GM19455 (cell line): ENCODE results near the gene PCSK1.

Experiments used
- ATAC-seq: cut with Tn5 transposase; IDR thresholded peaks from one replicate; pipeline ENCODE4 v1.9.1; 2021; ENCODE audit not compliant: unreplicated experiment

The PCSK1 gene

DNA sequence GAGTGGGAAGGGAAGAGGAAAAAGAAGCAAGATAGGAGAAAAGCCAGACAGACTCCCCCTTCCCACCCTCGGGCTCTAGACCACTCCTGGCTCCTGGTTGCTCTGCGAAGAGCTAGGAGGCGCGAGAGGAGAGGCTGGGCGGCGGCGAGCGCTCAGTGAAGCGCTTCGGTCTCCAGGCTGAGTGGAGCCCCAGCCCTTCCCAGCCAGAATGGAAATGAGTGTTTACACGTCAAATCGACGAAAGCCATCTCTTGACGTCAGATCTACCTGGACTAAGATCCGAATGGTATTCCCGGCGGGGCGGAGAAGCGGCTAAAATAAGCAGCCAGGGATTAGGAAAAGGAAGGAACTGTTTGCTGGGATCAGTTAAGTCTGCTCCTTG lies at the start of gene PCSK1:
PCSK1 (minus strand) TSS at position 183 of the 382 bp plus-strand sequence. CDS start 206 bp downstream, outside the sequence.
- no peak for ATAC-seq

DNA sequence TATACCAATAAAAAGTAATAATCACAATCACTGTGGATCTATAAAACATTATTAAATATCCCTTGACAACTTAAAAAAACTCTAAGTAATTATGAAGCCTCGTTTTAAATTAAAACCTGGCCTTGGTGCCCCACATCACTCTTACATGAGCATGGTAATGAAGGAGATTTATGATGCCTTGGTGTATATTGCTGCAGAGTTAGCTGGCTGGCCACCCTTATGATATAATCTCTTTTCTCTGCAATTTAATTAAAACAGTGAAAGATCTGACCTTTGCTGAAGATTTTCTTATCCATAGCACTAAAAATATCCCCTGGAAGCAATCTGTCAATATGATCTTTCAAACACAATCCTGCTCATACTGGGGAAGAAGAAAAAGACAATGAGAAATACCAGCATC lies 48.8 kb upstream of the PCSK1 start:
- ATAC-seq: no peak

DNA sequence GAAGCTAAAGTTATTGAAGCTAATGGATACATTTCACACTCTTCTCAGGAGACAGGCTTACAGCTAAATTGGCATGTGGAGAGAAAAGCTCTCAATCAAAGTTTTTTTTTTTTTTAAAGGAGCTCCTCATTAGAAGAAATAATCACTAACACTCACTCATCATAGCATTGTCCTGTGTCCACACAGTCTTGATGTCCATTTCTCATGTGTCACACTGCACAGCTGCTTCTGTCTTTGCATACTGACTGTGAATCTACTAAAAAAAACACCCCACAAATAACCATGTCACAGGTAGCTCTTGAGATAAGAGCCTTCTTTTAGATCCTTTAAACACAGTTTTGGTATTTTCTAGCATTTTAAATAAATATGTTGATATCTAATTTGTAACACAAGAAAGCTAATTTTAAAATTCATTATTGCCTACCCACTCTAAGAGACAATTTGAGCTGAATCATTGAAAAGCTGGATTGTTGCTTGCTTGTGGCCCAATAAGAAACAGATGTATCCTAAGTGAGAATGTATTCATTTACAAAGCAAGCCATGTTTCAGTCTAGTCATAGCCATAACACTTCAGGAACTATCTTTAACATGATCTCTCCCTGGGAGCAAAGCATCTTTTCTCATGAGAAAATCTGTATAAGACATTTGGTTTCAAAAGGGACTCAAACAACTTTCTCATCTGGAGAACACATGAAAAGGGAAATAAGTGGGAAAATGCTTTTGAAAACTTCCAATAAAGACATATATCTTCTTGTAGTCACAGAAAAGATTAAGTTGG lies 48.1 kb upstream of the PCSK1 start:
- ATAC-seq: no peak

DNA sequence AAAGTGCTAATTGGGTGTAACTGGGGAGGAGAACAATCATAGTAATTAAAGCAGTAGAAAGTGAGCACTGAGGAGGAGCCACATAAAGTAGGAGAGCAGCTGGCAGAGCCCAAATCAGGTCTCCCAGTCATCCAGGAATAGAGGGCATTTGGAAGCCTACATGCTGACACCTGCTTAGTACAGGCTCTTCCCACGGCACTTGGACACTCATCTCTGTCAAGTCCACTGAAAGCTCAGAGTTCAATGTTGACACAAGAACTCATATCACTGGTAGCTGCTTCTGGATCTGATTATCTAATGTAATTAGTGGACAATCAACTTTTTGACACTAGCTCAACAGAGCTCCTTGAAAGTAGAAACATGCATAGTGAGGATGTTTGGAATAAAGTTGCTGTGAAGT lies 45.9 kb upstream of the PCSK1 start:
- no peak for ATAC-seq

DNA sequence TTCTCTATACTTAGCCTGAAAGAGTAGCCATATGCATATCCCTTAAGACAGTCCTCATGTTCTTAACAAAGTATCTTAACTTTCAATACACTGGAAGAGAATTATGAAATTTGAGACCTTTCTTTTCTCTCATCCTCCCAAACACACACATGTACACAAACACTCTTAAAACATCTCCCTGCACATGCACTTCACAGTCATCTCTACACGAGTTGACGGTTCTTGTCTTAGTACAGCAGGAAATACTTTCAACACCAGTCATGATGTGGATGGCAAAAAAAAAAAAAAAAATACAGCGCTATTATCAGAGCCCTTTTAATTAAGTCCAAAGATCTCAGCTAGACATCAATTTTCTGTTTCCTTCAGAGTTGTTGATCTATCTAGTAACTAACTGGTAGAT lies 43.6 kb upstream of the PCSK1 start:
- no peak for ATAC-seq

DNA sequence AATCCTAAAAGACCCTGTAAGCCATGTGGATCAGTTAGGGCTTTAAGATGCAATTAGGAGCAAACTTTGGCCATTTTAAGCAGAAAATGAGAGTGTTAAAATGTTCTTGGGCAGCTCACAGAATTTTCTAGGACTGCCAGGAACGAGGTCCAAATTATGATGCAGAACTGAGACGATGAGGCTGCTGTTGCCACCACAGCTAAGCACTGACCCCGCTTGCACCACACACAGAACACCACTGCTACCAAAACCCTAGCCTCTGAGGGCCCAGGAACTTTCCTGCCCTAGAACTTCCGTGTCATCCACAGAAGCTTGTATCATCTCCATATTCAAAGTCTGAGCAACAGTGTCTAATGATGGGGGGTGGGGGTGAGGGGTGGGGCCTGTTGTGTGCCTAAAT lies 41.0 kb upstream of the PCSK1 start:
- no peak for ATAC-seq

DNA sequence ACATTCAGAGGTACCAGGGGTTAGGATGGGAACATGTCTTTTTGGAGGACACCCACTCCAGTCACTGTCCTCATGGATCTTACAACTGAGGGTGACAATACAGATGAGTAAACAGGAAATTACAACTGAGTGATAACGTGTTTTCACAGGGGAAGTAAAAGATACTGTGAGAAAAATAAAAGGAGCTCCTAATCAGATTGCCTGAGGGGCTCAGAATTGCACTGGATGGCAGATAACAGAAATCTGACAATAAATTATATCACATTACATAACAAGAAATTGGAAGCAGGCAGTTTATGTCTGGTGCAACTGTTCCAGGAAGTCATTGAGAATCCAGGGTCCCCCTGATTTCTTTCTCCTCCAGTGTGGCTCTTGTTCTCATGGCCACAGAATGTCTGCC lies 40.1 kb upstream of the PCSK1 start:
- no peak for ATAC-seq

DNA sequence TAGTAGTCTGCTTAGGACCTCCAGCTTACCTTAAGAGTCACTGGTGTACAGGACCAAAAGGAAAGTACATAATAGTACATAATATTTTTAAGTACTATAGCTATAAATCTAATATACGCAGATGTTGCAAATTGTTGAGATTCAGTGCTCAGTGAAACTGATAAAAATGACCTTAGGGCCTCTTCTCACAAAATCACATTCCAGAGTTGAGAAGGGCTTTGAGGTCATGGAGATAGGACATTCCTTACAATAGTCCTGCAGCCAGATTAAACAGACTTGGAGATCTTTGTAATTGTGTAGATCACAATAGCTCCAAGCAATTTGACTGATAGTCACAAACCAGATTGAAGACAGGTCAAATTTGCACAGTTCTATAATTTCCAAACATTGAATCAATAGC lies 37.7 kb upstream of the PCSK1 start:
- ATAC-seq: no peak

DNA sequence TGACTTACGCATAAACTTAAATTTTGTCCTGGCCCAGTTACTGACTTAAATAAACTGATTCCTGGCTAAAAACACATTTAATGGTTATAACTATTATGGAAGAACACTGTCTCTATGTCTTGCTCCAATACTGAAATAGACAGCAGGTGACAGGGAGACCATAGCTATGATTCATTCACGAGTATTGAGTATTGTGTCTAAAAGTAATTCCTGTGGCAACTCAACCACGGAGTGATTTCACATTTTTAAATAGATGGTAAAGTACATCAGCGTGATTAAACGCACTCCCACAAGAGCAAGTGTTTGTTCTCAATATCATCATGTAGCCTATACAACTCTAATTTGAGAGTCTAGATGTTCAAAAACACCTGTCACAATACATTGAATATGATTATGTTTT lies 35.9 kb upstream of the PCSK1 start:
- no peak for ATAC-seq

DNA sequence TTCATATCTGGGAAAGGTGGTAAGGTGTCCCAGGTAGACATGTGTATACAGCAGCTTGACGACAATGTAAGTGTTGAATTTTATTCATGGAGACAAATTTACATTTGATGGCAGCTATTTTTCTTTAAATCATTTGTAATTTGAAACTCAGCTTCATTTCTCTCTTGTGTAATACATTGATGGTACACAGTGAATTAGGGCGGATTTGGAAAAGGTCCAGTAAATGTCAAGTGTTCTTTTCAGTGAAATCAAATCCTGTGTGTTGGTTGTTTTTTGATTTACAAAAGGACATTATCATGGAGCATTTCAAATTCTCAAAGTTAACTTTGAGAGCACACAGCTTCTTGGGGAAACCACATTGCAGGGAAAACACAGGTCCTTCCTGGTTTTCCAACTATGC lies 30.0 kb upstream of the PCSK1 start:
- no peak for ATAC-seq

DNA sequence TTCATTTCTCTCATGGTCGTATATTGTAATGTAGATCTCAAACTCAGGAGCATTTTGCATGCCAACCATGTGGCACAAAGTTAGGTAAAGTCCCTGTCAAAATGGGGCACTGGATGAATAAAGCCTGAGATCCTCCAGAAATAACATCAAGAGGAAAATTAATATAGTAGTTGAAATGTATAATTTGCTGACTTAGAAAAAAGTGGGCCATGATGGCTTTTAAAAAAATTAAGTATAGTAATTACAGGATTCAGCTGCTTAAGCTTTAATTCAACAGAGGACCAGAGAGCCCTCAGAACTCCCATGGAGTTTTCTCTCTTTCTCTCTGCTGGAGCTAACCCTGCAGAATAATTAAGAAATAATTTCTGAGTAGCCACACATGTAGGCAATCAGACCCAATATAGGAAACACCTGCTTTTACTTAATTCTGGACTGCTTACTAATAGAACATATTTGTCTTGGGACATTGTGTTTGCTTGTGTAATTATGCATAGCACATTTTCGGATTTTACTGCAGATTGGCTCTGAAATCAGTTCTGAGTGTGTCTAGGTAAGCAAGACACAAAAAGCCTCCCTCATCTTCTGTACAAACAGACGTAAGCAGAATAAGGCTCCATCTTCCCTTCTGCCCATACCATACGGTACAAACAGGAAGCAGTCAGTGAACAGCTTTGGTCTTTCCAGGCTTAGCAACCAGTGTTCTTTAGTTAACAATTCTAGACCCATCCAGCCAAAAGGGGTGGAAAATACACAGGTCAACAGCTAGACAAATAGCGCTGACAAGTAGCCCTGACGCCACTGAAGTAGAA lies 26.5 kb upstream of the PCSK1 start:
- ATAC-seq: no peak

DNA sequence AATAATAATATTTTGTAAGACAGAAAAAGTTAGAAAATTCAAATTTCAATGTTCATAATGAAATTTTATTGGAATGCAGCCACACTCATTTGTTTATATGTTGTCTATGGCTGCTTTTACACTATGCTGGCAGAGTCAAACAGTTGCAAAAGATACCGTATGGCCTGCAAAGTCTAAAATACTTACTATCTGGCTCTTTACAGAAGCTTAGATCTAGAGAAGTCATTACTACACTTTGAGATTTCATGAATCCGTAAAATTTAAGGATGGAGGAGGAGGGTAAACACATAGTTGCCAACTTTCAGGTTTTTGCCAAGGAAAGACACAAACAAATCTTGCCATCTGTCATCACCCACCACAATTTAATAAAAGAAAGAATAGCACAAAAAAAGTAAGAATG lies 25.1 kb upstream of the PCSK1 start:
- no peak for ATAC-seq

DNA sequence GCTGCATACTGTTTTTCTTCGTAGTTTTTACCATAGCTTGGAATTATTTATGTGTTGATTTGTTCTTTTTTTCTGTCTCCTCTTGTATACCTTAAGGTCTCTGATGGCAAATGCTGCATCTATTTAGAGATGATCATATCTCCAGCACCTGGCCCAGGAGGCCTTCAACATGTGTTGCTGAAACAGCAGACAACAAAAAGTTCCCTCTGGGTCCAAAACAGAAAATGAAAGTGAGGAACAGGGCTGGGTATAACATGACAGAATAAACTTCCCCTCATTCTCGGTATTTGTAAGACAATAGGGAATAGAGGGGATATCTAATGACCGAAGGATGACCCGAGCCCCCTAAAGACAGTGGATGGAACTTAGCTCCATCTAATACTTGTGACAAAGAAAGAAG lies 22.7 kb upstream of the PCSK1 start:
- no peak for ATAC-seq

DNA sequence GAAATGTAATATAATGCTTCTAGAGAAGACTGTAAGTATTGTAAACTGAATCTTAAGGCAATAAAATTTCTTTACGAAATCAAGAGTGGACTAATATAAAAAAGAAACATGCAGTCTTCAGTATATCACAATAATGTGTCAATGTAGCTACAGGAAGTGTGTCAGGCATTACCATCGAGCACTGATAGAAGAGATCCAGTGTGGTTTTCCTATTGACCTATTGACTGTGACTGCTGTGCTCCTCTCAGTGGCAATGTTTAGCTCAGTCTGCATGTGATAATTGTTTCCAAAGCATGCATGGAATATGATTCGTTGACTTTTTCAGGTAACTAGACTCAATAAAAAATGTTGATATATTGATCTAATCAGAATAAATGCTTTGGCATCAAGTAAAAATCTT lies 20.3 kb upstream of the PCSK1 start:
- no peak for ATAC-seq

DNA sequence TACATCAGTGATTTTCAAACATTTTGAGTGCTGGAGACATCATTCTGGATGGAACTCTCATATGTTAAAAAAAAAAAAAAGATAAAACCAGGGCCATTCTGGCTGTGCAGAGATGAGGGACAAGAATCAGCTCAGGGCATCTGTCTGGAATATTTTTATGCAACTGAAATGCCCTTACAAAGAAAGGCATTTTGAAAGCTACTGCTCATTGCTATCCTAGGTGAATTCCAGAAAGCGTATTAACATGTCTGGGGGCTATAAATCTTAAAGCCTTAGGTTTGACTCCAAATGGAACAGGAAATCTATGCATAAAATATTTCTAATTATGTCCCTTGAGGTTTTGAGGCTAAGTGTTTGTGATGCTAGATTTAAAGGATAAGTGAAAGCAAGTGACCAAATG lies 14.9 kb upstream of the PCSK1 start:
- ATAC-seq: no peak

DNA sequence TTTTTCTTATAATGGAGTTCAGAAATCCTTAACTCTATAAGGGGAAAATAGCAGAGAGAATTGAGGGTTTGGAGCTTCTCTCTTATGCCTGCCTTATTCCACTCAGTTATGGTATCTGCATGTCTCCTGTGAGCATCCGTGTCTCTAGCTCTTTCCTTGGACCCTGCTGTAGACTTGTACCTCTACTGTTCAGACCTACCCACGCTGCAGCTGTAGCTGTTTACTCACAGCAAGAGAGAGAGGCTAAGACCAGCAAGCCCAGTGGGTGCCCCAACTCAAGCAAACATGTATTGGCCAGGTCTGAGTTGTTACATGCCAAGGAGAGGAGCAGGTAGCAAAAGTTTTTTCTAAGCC lies 7.1 kb upstream of the PCSK1 start:
- peak; percentile 30 for ATAC-seq

DNA sequence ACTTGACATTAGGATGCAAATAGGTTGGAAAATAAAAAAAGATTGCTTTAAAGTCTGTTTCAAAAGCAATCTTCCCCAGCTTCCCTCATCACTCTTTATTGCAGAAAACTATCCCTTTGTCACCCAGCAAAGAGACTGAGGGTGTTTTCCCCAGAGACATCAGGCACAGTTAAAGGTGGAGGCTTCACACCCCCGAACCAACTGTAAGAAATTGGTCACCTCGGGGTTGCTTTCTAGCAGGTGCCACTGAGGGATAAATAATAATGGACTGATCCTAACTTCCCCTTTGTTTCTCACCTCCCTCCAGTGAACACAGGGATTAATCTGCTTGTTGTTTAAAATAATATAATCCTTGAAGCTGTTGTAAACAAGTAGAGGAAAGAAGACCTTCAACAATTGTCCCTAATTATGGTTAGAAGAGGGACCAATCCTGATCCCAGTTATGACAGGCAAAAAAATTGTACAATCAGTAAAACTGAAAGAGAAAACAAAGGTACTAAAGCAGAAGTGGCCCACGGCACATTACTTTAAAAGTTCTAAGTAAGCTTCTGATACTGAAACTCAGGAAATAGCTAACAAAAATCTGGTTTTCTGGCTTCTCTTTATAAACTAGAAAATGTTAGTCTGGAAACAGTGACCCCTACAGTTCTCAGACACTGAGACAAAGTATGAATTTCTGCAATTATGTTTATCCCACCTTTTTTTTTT lies 6.6 kb upstream of the PCSK1 start:
- ATAC-seq: peak; percentile 96

DNA sequence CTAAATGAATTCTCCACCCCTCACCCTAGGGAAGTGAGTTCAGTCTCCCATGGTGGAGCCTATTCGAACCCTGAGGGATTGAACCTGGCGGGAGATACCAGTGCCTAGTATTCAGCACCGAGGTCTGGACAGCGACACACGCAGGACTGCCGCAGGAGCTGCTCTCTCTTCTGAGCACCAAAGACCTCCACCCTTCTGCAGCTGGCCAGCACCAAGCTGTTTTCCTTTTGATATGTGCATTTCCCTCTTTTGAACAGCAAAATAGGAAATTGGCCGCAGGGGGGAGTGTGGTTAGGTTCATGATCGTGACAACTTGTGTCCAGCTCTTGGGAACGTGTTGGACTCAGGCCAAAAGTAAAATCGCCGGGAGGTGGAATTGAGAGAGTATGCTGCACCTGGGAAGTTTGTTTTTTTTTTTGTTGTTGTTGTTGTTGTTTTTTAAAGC lies 1.2 kb upstream of the PCSK1 start:
- ATAC-seq: peak; percentile 74

DNA sequence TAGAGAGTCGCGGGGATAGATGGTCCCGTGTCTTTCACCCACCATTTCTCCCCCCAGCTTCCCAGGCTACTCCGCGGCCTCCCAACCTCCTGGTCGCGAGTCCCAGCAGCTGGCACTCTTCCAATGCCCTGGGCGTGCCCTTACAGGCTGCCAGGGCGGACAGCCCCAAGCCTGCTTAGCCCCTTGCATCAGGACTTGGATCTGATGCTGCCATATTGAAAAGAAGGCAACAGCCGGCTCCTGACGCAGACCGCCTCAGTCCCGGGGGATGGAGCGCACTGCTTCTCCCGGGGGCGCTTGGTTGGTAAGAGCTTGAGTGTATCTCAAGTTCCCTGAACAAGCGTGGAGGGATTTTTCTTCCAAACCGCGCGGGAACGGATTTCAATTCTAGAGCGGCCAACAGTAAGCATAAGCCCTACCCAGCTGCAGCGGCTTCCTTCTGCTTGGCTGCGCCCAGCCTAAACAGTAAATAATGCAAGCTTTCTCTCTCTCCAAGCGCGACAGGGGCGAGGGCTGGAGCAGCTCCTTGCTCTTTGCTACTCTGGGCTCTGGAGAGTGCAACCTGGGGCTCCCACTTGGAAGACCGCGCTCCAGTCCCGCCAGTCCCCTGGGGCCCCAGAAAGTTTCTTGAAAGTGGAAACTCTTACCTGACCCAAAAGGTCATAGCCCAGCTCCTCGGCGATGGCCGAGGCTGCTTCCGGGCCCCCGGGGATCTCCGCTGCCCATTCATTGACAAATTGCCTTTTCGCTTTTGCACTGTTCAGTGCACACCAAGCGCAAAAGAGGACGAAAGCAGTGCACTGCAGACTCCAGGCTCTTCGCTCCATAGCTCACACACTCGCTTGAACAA lies 607 bp downstream of the PCSK1 start:
- ATAC-seq: no peak

DNA sequence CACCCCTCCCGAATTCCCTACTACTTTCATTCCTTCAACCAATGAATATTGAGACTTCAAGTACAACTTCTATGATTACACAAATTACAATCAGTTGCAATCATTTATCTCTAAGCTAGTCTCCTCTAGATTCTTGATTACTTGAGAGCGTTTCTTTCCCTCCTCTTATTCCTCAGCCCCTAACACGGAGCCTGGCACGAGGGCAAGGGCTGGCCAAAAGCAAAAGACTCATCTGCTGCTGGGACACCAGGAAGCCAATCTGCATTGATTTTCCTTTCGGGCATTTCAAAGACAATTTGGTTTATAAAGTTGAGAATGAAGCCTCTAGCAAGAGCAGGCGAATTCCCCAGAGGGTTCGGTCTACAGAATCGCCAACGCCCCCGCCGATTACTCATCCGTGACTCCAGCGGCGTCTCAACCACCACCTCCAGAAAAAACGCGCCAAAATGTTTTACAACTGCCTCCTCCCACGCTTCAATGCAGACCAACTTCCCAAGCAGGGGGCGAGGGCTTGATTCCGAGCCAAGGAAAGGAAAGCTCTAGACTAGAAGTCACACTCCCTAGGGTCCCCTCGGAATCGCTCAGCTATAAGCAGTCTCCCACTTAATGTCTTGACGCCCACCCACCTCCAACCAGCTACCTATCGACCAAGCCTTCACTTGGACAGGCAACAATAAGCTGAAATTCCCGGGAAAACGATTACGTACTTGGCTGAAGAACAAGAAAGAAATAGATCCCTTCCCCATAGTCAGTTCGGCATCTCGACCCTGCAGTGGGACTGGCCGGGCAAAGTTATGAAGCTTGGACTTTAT lies 1.5 kb downstream of the PCSK1 start:
- no peak for ATAC-seq
